ENCODE results near the gene ALDH9A1.

DNA sequence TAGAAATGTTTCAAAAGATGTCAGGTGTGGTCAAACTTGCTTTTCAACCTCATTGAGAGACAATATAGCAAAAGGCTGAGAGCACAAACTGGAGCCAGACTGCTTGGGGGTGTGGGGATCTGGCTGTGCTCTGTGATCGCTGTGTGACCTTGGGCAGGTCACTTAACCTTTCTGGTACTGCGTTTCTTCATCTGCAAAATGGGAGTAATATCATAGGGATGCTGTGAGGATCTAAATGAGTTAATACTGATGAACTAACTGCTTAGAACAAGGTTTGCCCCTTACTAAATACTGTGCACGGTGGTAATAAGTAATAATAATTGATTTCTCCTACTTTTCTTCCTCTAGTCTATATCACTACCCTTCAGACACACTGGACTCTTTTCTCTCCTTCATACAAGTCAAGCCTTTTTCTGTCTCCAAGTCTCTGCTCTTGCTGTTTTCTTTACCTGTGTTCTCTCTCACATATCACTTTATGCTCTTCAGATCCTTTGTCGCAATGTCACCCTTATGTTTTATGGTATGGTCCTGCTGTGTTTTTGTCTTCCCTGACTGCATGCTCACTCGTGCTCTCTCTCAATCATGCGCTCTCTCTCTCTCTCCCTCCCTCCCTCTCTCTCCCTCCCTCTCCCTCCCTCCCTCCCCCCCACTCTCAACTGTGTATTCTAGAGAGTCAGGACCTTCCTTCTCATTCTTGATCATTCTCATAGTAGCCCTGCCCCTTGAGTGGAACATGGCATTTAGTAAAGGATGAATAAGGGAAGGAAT lies 64.0 kb downstream of the ALDH9A1 start:
- TF ChIP-seq, protein P1, sequence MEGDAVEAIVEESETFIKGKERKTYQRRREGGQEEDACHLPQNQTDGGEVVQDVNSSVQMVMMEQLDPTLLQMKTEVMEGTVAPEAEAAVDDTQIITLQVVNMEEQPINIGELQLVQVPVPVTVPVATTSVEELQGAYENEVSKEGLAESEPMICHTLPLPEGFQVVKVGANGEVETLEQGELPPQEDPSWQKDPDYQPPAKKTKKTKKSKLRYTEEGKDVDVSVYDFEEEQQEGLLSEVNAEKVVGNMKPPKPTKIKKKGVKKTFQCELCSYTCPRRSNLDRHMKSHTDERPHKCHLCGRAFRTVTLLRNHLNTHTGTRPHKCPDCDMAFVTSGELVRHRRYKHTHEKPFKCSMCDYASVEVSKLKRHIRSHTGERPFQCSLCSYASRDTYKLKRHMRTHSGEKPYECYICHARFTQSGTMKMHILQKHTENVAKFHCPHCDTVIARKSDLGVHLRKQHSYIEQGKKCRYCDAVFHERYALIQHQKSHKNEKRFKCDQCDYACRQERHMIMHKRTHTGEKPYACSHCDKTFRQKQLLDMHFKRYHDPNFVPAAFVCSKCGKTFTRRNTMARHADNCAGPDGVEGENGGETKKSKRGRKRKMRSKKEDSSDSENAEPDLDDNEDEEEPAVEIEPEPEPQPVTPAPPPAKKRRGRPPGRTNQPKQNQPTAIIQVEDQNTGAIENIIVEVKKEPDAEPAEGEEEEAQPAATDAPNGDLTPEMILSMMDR (IDR thresholded peaks at IDR 0.05), result no peak
- no peak for TF ChIP-seq POLR2A (IDR thresholded peaks at IDR 0.05)
